ENCODE data around the gene SUB1.
"Not testable (repeated sequence)": the region's sequence is repeated elsewhere in the genome, so short reads cannot be mapped to it uniquely, and the experiment has no call there.

Gene SUB1

DNA sequence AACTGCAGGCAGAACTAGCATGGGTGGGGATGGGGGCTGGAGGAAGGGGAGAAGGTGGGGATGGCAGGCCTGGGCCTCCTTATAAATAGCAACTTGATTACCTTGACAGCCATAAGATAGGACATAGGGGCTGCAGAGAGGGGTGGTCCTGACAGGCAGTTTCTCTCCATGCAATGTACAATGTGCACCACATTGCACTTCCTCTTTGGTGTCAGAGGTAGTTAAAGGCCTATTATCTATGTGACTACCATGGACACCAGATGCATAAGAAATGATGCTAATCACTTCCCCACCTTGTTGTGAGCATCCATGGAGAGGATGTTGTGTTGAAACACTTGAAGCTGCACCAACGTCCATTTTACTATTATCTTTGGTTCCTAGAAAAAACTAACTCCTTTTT lies 20.2 kb upstream of the SUB1 start:
- DNase-seq (ENCODE audit: low read depth) = no peak

DNA sequence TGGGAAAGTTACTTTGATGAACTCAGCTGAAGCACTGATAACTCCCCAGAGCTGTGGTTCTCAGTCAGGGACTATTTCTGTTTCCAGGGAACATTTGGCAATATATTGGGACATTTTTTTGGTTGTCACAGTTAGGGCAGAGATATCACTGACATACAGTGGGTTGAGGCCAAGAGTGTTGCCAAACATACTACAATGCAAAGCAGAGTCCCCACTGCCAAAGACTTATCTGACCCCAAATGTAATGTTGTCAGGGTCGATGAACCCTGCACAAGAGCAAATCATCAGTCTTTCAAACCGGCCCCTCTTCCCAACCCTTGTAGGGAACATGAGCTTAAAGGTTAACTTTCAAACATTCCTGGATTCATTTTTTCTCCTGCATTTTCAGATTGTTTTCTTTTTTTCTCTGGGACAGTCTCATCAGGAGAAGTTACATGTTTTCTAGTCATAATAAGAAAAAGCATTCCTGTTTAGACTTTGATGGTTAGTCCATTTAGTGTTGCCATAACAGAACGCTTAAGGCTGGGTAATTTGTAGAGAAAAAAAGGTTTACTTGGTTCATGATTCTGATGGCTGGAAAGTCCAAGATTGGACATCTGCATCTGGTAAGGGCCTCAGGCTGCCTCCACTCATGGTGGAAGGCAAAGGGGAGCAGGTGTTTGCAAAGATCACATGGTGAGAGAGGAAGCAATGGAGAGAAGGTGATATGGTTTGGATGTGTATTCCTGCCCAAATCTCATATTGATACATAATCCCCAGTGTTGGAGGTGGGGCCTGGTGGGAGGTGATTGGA lies 18.8 kb upstream of the SUB1 start:
- no peak for DNase-seq (ENCODE audit: low read depth)

DNA sequence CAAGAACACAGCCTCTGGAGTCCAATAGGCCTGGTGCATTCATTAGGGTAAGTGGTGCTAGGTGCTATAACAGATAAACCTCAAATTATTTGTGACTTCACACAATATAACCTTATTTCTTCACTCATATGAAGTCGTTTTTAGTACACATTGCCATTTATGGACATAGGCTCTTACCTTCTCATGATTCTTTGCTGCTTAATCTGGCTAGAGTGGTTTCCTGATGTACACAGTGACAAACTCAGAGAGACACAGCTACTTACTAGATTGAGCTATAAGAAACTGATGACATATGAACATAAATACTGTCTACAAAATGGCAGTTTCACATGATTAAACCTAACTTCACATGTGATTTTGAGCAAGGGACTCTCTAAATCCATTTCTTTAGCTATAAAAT lies 14.2 kb upstream of the SUB1 start:
- DNase-seq (ENCODE audit: low read depth) = no peak

DNA sequence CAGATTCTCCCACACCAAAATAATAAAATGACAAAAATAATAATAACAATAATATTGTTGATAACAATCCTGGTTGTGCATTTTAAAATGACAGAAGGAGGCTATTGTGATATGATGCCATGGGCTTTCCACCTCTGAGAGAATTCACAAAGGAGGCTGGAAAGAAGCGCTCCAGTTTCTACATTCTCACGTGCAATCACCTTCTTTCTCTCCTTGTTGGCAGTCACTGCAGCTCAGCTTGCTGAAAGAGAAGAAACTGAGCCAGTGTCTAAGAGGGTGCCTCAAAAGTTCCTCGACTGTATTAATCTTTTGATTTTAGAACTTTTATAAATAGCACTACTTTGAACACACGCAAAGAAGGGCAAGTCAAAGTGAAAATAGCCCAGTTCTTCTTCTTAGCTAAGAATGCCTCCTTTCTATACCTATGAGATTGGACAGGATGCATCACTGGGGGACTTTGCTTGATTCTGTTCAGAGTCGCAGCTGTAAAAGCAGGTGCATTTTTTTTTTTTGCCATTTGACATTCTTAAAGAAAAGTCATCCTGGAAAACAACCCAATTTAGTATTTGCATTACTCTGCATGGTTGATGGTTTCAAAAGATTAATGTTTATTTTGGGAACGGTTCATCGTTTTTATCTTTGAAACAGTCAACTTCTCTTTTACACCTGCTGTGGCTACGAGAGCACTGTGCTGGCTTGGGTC lies 12.4 kb upstream of the SUB1 start:
- no peak for DNase-seq (ENCODE audit: low read depth)

DNA sequence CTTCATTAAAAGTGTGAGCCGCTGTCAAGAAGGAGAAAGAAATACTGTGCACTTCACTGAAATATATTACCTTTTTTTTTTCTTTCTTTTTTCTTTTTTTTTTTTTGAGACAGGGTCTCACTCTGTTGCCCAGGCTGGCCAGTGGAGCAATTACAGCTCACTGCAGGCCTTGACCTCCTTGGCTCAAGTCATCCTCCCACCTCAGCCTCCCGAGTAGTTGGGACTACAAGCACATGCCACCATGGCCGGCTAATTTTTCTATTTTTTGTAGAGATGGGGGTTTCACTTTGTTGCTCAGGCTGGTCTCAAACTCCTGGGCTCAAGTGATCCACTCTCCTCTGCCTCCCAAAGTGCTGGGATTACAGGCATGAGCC lies 11.9 kb upstream of the SUB1 start:
- DNase-seq (ENCODE audit: low read depth) = not testable (repeated sequence)

DNA sequence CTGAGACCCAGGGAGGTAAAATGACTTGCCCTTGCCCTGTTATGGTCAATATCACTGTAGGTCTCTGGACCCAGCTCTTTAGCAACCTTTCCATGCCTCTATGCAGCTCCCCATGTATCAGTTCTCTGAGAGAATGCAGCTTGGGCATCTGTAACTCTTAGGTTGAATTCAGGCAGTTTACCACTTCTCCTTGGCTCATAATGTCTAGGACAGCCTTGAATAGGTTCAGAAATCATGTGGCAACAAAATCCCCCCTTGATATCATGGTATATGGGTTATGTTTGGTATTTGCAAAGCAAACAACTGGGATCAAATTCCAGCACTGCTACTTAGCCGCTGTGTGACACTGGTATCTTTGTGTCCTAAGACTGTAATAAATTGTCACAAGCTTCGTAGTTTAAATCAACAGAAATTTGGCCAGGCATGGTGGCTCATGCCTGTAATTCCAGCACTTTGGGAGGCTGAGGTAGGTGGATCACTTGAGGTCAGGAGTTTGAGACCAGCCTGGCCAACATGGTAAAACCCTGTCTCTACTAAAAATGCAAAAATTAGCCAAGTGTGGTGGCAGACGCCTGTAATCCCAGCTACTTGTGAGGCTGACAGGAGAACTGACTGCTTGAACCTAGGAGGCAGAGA lies 10.7 kb upstream of the SUB1 start:
- no peak for DNase-seq (ENCODE audit: low read depth)

DNA sequence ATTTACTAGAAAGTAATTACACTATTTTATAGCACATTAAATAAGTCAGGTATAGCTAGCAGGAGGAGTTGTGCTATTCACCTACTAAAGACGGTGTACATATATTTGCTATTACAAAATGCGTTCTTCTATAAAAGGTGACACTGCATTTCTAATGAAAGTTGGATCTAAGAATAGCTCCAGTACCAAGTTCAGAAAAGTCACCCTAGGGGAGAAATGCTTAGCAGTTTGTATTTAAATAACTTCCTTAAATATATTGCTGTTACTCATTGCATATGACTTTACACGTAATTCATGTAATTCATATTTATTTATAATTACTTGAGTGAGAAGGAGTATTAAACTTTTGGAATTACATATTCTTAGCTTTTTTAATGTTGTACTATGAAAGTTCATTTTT lies 7.0 kb upstream of the SUB1 start:
- DNase-seq (ENCODE audit: low read depth) = no peak

DNA sequence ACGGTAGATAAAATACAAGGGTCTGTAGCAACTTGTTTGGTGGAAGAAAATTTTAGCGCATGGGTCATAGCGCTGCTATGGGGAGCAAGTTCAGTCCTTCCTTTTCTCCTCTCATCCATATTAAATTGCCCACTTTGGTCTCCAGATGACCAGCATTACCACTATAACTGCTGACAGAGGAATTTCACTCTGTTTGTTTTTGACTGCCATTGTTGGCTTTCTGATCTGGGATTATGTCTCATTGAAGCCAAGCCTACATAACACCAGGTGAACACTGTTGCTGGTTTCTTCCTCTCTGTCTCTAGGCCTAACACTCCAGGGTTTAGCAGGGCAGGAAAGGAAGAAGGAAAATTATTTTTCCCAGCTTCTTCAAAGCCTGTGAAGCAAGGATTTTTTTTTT lies 6.6 kb upstream of the SUB1 start:
- no peak for DNase-seq (ENCODE audit: low read depth)

DNA sequence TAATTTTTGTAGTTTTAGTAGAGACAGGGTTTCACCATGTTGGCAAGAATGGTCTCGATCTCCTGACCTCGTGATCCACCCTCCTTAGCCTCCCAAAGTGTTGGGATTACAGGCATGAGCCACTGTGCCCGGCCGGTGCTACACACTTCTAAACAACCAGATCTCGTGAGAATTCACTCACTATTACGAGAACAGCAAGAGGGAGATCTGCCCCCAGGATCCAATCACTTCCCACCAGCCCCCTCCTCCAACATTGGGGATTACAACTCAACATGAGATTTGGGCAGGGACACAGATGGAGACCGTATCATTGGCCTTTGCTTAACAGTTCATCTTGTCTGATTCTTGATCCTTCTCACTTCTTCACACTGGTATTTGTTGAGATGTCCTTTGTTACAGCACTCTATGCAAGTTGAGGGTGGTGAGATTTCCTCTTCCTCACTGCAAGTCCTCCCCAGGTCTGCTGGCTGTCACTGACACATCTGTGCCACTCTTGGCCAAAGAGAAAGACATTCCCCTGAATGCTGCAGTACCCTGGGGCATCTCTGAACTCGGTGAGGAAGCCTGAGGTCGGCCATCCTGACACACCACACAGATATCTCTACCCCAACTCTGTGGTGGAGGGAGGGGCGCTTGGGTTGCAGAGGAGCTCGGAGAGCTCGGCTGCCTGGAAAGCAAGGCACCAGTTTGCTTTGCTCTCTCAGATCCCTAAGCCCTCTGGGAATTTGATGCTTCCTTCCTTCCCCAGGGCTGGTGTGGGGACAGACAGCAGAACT lies 4.2 kb upstream of the SUB1 start:
- no peak for DNase-seq (ENCODE audit: low read depth)

DNA sequence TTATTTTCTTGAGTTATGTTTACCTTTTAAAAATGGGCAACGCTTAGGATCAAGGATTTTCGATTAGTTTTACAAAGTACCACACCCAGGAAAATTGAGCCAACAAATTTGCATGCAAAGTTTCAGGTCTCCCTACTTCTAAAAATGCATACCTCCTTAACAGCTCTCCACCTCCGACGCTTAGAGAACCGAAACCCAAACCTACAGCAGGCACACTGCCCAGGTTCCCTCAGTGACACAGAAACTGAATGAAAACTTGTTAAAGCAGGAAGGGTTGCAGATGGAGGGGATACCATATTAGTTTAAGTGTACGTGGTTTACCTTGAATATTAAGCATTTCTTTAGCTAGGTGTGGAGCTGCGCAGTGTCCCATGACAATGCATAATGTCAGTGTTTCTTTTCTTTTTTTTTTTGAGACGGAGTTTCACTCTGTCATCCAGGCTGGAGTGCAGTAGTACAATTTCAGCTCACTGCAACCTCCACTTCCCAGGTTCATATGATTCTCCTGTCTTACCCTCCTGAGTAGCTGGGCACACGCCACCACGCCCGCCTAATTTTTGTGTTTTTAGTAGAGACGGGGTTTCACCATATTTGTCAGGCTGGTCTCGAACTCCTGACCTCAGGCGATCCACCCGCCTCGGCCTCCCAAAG lies 1.6 kb upstream of the SUB1 start:
- DNase-seq (ENCODE audit: low read depth) = no peak

DNA sequence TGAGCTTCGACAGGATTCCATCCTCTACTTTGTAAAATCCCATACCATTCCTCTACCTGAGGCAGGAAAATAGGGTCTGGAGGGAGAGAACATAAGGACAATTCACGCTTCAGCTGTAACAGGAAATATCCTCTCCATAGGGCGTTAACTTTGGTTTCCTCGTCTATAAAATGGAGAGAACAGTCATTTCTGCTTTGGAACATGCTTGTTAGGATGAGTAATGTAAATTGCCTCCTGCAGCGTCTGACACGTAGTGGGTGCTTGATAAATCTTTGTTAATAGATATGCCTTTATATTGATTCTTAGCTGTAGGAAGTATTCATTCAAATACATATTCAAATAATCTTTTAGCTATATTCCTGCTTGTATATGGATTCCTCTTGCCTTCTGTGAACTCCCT lies 711 bp upstream of the SUB1 start:
- no peak for DNase-seq (ENCODE audit: low read depth)

DNA sequence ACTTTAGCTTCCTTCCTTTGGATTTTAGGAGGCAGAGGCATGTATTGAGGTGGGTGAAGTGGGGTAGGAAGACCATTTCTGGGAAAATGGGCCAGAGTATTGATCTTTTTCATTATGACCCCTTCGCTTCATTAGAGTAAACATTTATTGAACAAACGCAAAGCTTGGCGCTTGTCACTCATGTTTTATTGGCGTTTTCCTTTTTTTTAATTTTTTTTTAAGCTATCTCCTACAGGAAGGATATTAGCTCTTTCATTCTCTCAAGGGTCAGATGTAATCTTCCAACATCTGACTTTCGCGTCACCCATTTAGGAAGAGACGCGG lies 273 bp upstream of the SUB1 start:
- DNase-seq (ENCODE audit: low read depth) = no peak

DNA sequence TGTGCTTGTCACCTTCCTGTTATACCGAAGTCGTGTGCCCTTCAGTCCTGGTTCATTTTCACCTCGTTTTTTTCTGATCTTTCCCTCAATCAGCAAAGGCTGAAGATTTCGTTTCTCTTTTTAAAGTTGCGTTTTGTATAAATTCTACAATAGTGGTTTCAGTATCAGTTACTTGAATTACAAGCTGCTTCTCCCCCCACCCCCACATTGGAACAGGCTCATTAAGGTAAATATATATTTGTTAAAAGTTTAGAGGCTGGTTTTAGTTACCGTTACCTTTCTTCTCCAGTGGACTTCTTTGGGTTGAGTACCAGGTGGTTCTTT lies 881 bp downstream of the SUB1 start:
- DNase-seq (ENCODE audit: low read depth) = no peak

DNA sequence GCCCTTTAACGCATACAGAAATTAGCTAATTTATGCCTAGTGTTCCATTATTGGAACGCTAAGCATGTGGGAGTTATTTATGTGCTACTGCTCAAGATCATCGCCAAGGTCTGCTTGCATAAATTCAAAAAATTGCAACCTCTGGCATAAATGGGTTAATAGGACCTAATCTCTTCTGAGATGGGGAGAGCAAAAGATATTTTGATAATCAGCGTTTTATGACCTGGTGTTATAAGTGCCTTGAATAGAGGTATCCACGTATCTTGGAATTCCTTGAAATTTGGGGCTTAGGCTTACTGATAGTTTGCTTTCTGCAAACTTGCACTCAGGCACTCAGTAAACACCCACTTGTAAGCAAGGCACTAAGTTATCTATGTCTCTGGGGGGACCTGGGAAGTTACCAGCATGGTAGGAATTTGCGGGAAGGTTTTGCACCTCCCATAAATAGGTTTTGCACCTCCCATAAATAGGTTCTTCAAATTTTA lies 1.8 kb downstream of the SUB1 start:
- DNase-seq (ENCODE audit: low read depth) = no peak

DNA sequence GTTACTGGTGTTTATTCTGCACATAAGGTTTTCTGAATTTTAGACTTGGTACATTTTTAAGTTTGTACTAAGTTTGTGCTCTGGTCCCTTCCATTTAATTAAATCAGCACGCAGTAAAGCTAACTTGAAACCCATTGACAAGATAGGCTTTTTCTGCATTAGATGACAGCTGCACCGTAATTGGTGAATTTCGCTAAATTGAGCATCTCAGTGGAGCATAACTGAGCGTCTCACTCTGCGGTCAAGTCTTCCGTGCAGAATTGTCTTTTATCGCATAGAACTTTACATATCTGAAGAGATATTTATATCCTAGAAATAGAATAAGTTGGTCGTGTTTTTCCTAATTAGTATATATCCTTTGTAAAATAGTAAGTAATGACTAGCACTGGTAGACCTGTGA lies 4.1 kb downstream of the SUB1 start:
- no peak for DNase-seq (ENCODE audit: low read depth)

DNA sequence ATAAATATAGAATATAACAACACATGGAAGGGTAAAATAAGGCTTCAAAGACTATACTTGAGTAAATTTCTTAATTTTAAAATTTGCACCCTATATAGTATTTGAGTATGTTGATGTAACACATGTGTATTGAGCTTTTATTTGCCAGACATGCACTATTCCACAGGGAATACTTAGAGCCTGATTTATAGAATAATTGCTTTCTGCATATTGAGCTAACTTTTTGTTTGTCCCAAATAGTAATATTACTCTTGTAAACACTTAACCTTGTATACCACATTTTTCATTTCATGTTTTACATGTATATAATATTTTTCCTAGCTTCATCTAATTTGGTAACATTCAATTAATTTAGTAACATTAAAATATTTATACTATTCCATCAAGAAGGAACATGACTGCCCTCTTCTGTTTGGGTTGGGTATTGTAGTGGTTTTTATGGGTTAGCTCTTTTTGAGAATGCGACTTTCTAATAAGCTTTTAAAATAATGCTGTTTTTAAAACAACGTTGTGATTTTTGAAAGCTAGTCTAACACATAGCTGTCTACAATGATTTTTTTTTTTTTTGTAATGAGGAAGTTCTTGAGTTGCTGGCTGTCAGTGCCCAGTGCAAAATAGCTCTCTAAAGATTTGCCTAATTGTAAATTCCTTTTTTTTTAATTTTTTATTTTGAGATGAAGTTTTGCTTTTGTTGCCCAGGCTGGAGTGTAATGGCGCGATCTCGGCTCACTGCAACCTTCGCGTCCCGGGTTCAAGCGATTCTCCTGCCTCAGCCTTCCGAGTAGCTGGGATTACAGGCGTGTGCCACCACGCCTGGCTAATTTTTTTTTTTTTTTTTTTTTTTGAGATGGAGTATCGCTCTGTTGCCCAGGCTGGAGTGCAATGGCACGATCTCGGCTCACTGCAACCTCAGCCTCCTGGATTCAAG lies 4.8 kb downstream of the SUB1 start:
- peak; percentile 41 for DNase-seq (ENCODE audit: low read depth)

DNA sequence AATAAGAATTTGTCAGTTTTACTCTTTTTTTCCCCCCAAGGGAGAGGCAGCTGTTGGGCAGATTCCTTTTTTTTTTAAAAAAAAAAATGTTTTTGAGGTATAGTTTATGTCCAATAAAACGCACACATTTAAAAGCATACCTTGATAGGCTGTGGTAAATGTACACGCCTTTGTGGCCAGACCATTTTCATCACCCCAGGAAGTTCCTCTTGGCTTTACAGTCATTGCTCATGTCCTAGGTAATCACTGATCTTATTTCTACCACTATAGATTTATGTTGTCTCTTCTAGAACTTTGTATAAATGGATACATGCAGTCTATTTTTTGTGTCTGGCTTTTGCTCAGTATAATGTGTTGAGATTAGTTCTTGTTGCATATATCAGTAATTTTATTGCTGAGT lies 9.8 kb downstream of the SUB1 start:
- no peak for DNase-seq (ENCODE audit: low read depth)

DNA sequence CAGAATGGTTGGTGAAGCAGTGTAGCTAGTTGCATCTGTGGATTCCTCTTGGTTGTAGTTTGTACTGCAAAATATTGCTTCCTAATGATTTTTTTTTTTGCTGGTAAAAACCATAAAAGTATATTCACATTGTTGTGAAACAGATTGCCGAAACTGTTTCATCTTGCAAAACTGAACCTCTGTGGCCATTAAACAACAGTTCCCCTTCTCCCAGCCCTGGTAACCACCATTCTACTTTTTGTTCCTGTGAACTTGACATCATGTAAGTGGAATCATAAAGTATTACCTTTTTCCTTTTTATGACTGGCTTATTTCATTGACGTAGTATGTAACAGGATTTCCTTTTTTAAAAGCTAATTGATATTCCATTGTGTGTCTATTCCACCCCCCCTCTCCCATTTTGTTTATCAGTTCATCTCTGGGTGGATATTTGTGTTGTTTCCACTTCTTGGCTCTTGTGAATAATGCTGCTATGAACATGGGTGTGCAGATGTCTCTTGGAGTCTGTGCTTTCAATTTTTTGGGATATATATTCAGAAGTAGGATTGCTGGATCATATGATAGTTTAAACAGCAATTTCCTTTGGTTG lies 11.8 kb downstream of the SUB1 start:
- DNase-seq (ENCODE audit: low read depth) = no peak

DNA sequence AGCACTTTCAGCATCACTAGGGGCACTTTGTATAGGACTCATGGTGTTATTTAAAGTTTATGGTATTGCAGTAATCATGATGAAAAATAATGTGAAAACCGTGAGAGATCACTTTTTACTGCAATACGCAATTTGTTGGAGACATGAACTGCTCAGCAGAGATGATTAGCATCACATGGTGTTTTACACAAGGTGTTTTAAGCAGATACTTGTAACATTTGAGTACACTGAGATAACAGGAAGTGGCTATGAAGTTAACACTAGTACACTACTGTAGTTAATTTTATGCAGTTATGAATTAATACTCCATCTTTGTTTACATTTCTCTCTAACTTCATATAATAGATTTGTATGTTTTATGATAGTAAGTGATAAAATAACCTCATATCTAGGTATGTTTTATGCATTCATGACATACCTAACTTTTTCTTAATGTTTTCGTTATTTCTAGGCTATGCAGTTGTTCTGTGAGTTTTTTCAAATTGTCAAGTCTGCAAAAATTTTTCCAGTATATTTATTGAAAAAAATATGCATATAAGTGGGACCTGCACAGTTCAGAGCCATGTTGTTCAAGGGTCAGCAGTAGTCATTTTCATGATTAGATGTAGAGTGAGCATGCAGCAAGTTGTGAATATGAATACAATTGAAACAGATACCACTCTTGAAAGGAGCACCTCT lies 13.0 kb downstream of the SUB1 start:
- no peak for DNase-seq (ENCODE audit: low read depth)

DNA sequence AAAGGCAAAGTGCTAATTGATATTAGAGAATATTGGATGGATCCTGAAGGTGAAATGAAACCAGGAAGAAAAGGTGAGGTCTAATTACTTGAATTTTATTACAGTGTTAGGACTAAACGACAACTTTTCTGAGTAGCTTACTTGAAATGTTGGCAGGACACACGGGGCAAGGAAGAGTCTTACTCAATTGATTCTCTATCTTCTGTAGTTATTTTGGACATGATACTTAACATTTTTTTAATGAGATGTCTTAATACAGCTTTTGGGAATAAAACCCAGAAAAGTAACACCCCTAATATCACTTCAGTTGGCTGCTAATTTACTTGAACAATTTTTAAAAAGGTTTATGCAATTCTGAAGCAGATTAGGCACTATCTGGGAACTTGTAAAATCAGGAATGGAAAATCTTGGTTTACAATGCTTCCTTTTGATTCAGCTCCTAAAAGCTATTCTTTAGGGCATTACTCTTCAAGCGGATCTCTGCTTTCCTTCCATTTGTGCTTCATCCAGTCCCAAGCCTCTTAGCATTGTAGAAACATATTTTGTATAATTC lies 13.7 kb downstream of the SUB1 start:
- DNase-seq (ENCODE audit: low read depth) = no peak
